Frontal cortex (tissue), 4 donors: ENCODE measurements around the gene CTDSP2. TPM values are rescaled to one million over a fixed set of nuclear protein-coding genes. Genes with fewer than 3 reads are reported as not detected.

ENCODE experiments used
- DNase-seq, 2 donors: peaks; one replicate each; pipeline ENCODE4 v3.0.0; 2012; ENCODE audit warnings: low spot score in 2 of 2
- FAIRE-seq: peaks from 2 replicates; lab custom pipeline; 2012; peaks lifted over from hg19 to GRCh38; lab: Jason Lieb, UNC
- small RNA-seq: library from RNA; depleted of rRNA; stranded (forward); fragments of <200 nt; gene quantifications from one replicate; pipeline ENCODE3, GENCODE V24; 2014
- total RNA-seq: library from RNA; depleted of rRNA; stranded (reverse); fragments of >200 nt; gene quantifications from one replicate; pipeline ENCODE4 v1.2.3, GENCODE V29; 2014
- donor health status: control.
- donor health status: control.
- donor health status: control.

Gene CTDSP2
- total RNA-seq, 1 donor from 2014 or later = 14.7 TPM

DNA sequence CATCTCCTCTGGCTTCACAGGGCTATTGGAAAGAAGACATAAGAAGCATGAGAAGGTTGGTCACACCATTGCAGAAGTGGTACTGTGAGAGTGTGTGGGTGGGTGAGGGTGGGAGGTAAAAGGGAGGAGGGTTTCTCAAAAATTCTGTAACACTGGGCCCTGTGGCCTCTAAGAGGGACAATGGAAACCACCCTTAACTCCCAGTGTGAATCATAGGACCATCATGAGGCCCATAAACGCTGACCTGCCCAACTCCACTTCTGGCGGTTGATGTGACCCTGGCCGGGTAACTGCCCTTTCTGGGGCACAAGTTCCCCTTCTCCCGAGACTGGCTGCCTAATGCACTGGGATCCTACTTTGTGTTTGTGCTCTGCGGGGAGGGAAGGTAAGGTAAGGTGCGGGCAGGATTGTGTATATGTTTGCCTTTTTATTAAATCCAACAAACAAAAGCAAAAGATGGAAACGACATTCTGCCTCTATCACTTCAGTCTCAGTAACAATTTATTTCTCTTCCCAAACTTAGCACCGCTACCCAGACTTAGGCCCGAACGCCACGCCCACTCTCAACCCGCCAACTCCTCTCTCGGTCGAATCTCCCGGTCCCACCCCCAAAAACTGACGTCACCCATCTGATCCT lies 75.2 kb downstream of the CTDSP2 start:
- no peak for FAIRE-seq
- peak in 1 of 2 donors; percentile 78 for DNase-seq

GRCh38 chr12:57770734-57771133 lies 75.8 kb downstream of the CTDSP2 start:
- no peak for FAIRE-seq
- no peak for DNase-seq

Small RNA genes within 50 kb of the gene (small RNA-seq; reads per million reads assigned to genes)
- gene MIR26A2 (8.1 reads per million, percentile 95 among the genes with 10 or more reads in this experiment), gene RNU6-1083P (not detected)

Other genes starting within 250 kb of the CTDSP2 start
- gene DTX3, start 241.9 kb downstream of the CTDSP2 start, total RNA-seq = 51.4 TPM
- gene ARHGEF25, start 235.3 kb downstream of the CTDSP2 start, total RNA-seq = 38.3 TPM
- gene B4GALNT1, start 213.5 kb downstream of the CTDSP2 start, total RNA-seq = 37.5 TPM
- gene OS9, start 152.6 kb downstream of the CTDSP2 start, total RNA-seq = 151 TPM
- 25.7 TPM for gene AGAP2, start 108.0 kb downstream of the CTDSP2 start, total RNA-seq
- 38.3 TPM for gene TSPAN31, start 101.7 kb downstream of the CTDSP2 start, total RNA-seq
- gene CDK4, start 94.4 kb downstream of the CTDSP2 start, total RNA-seq = 51.4 TPM
- 17.5 TPM for gene MARCHF9, start 91.6 kb downstream of the CTDSP2 start, total RNA-seq
- gene CYP27B1, start 79.7 kb downstream of the CTDSP2 start, total RNA-seq = not detected
- 1.2 TPM for gene METTL1, start 74.6 kb downstream of the CTDSP2 start, total RNA-seq
- gene EEF1AKMT3, start 74.1 kb downstream of the CTDSP2 start, total RNA-seq = 1.2 TPM
- 30.2 TPM for gene TSFM, start 63.9 kb downstream of the CTDSP2 start, total RNA-seq
- 1.6 TPM for gene AVIL, start 28.0 kb downstream of the CTDSP2 start, total RNA-seq
- gene ATP23, start 94.8 kb upstream of the CTDSP2 start, total RNA-seq = 6.1 TPM